H1 (cell line): ENCODE results near the gene SMYD3. TPM values are rescaled to one million over a fixed set of nuclear protein-coding genes. Genes with fewer than 3 reads are reported as not detected.
A peak's percentile ranks its signal among the peaks of the same experiment; 100 is the strongest.

Source experiments
- CTCF ChIA-PET: fragments of 300-600 bp; sonication (Branson Sonifier 250); formaldehyde crosslinking; loops from one replicate; lab custom pipeline; 2021; ENCODE audit not compliant: partially characterized antibody; lab: Charles Lee
- POLR2A ChIA-PET: fragments of 300-600 bp; sonication (Branson Sonifier 250); formaldehyde crosslinking; loops from one replicate; lab custom pipeline; 2021; ENCODE audit warnings: inconsistent platforms; ENCODE audit not compliant: partially characterized antibody; lab: Charles Lee
- DNase-seq, 2 experiments: peaks; one replicate each; pipeline versions ENCODE4 v3.0.0 to v3.0.0-alpha.2; 2010 to 2022; ENCODE audit warnings: low spot score in 2 of 2, low read depth in 1 of 2, mixed read lengths in 1 of 2
- FAIRE-seq: peaks from 2 replicates; lab custom pipeline; 2011; peaks lifted over from hg19 to GRCh38; lab: Jason Lieb, UNC
- H2AFZ ChIP-seq: 2 replicates; pipeline ENCODE4 v1.8.1; 2012; ENCODE audit warnings: low read length, inconsistent platforms
- H2AK5ac ChIP-seq: 2 replicates; pipeline ENCODE4 v1.6.1; 2013; ENCODE audit warnings: low read depth, low read length
- H2BK120ac ChIP-seq: replicated peaks from 2 replicates; pipeline ENCODE3; 2013; ENCODE audit warnings: low read depth, low read length, inconsistent platforms
- H2BK12ac ChIP-seq: 2 replicates; pipeline ENCODE4 v1.6.1; 2013; ENCODE audit warnings: low read depth, low read length
- H2BK15ac ChIP-seq: 2 replicates; pipeline ENCODE4 v1.6.1; 2013; ENCODE audit warnings: low read length
- H2BK20ac ChIP-seq: 2 replicates; pipeline ENCODE4 v1.6.1; 2013; ENCODE audit warnings: low read length
- H2BK5ac ChIP-seq: 2 replicates; pipeline ENCODE4 v1.6.1; 2013; ENCODE audit warnings: low read depth, low read length
- H3K14ac ChIP-seq: 2 replicates; pipeline ENCODE4 v1.6.1; 2013; ENCODE audit warnings: inconsistent platforms; ENCODE audit not compliant: insufficient read length
- H3K18ac ChIP-seq: 2 replicates; pipeline ENCODE4 v1.6.1; 2013; ENCODE audit warnings: low read length; ENCODE audit errors: extremely low read depth
- H3K23ac ChIP-seq: 2 replicates; pipeline ENCODE4 v1.6.1; 2013; ENCODE audit warnings: inconsistent platforms; ENCODE audit not compliant: insufficient read length
- H3K23me2 ChIP-seq: 2 replicates; pipeline ENCODE4 v1.6.1; 2013; ENCODE audit warnings: low read depth, low read length
- H3K27ac ChIP-seq: 2 replicates; pipeline ENCODE4 v1.6.1; 2011; ENCODE audit warnings: low read depth, low read length, inconsistent platforms
- H3K27me3 ChIP-seq, 4 experiments: replicated peaks in 1 of 4; 1 replicate in 1 of 4; 2 replicates in 3 of 4; pipeline versions ENCODE4 v1.6.1 to v1.8.1; 2011 to 2013; ENCODE audit warnings: low read length in 3 of 4, mild to moderate bottlenecking in 3 of 4, inconsistent platforms in 2 of 4, mixed read lengths in 2 of 4, moderate library complexity in 1 of 4; ENCODE audit not compliant: control insufficient read depth in 3 of 4, insufficient read depth in 3 of 4; ENCODE audit errors: extremely low read depth in 1 of 4
- H3K36me3 ChIP-seq, 4 experiments: 2 replicates each; pipeline versions ENCODE4 v1.6.1 to v1.8.1; 2011 to 2013; ENCODE audit warnings: mild to moderate bottlenecking in 4 of 4, low read length in 3 of 4, moderate library complexity in 2 of 4, control low read depth in 1 of 4, inconsistent platforms in 1 of 4; ENCODE audit not compliant: insufficient read depth in 4 of 4, control insufficient read depth in 2 of 4
- H3K4ac ChIP-seq: replicated peaks from 2 replicates; pipeline ENCODE3; 2013; ENCODE audit warnings: low read length, low read depth, mixed read lengths, inconsistent platforms; ENCODE audit not compliant: insufficient read length
- H3K4me1 ChIP-seq, 4 experiments: replicated peaks in 1 of 4; 1 replicate in 1 of 4; 2 replicates in 3 of 4; pipeline versions ENCODE4 v1.6.1 to v1.8.1; 2011 to 2013; ENCODE audit warnings: low read length in 3 of 4, inconsistent platforms in 2 of 4, mixed read lengths in 1 of 4; ENCODE audit not compliant: insufficient read depth in 4 of 4, control insufficient read depth in 3 of 4
- H3K4me2 ChIP-seq, 2 experiments: 2 replicates each; pipeline versions ENCODE4 v1.6.1 to v1.8.1; 2011 to 2013; ENCODE audit warnings: low read depth in 2 of 2, low read length in 2 of 2, control low read depth in 1 of 2, inconsistent platforms in 1 of 2, mild to moderate bottlenecking in 1 of 2; ENCODE audit not compliant: insufficient read depth in 1 of 2
- H3K4me3 ChIP-seq, 4 experiments: fragments of 200-600, 300-600 bp in 1 of 4; sonication (generic), shearing (Covaris generic), sonication (Bioruptor Twin) in 1 of 4; 2 replicates each; pipeline versions ENCODE4 v1.5.1 to v1.8.1; 2011 to 2016; ENCODE audit warnings: low read length in 4 of 4, low read depth in 3 of 4, control low read depth in 2 of 4, inconsistent platforms in 2 of 4, mild to moderate bottlenecking in 2 of 4, mixed read lengths in 1 of 4, moderate library complexity in 1 of 4; ENCODE audit not compliant: insufficient read depth in 2 of 4; ENCODE audit errors: extremely low read depth in 1 of 4
- H3K56ac ChIP-seq: replicated peaks from 2 replicates; pipeline ENCODE3; 2013; ENCODE audit warnings: low read depth, mild to moderate bottlenecking, mixed read lengths, low read length, inconsistent platforms; ENCODE audit not compliant: insufficient read length
- H3K79me1 ChIP-seq: 2 replicates; pipeline ENCODE4 v1.6.1; 2013; ENCODE audit warnings: low read depth, low read length, control low read depth
- H3K79me2 ChIP-seq, 2 experiments: 2 replicates each; pipeline versions ENCODE4 v1.6.1 to v1.8.1; 2012 to 2013; ENCODE audit warnings: low read length in 2 of 2, mild to moderate bottlenecking in 2 of 2, inconsistent platforms in 1 of 2; ENCODE audit not compliant: insufficient read depth in 2 of 2, control insufficient read depth in 1 of 2
- H3K9ac ChIP-seq, 4 experiments: replicated peaks in 1 of 4; 1 replicate in 1 of 4; 2 replicates in 3 of 4; pipeline versions ENCODE4 v1.6.1 to v1.8.1; 2011 to 2013; ENCODE audit warnings: low read depth in 3 of 4, low read length in 3 of 4, control low read depth in 2 of 4, mild to moderate bottlenecking in 2 of 4, moderate library complexity in 2 of 4, inconsistent platforms in 1 of 4; ENCODE audit errors: extremely low read depth in 1 of 4
- H3K9me3 ChIP-seq, 2 experiments: 2 replicates each; pipeline versions ENCODE4 v1.6.1 to v1.8.1; 2012 to 2013; ENCODE audit warnings: mild to moderate bottlenecking in 2 of 2, moderate library complexity in 2 of 2, control low read depth in 1 of 2, inconsistent platforms in 1 of 2, low read depth in 1 of 2, low read length in 1 of 2, mixed read lengths in 1 of 2; ENCODE audit not compliant: insufficient read depth in 2 of 2
- H4K20me1 ChIP-seq, 2 experiments: replicated peaks in 1 of 2; 2 replicates each; pipeline versions ENCODE3 to v1.8.1; 2011 to 2013; ENCODE audit warnings: inconsistent platforms in 2 of 2, low read length in 2 of 2, mild to moderate bottlenecking in 1 of 2; ENCODE audit not compliant: insufficient read depth in 2 of 2, control insufficient read depth in 1 of 2
- H4K5ac ChIP-seq: 2 replicates; pipeline ENCODE4 v1.6.1; 2013; ENCODE audit warnings: low read length, low read depth, mixed read lengths, inconsistent platforms; ENCODE audit not compliant: insufficient read length
- H4K8ac ChIP-seq: 2 replicates; pipeline ENCODE4 v1.8.0; 2013; ENCODE audit warnings: mild to moderate bottlenecking, moderate library complexity, low read length, inconsistent platforms; ENCODE audit not compliant: insufficient read depth; ENCODE audit errors: extremely low read depth
- H4K91ac ChIP-seq: replicated peaks from 2 replicates; pipeline ENCODE3; 2013; ENCODE audit warnings: low read length, mixed read lengths, inconsistent platforms; ENCODE audit not compliant: insufficient read length
- EZH2 ChIP-seq: fragments of 200-600 bp; sonication (generic); IDR thresholded peaks from 2 replicates; pipeline ENCODE4 v1.7.1; 2012; ENCODE audit warnings: low read depth, mild to moderate bottlenecking, moderate library complexity, low read length, inconsistent platforms; ENCODE audit not compliant: severe bottlenecking
- MAFK ChIP-seq: IDR thresholded peaks from 2 replicates; pipeline ENCODE4 v1.6.1; 2012; ENCODE audit warnings: low read depth, mild to moderate bottlenecking, improper control_type of control experiment, low read length
- TEAD4 ChIP-seq: IDR thresholded peaks from 2 replicates; pipeline ENCODE4 v1.6.1; 2012; ENCODE audit warnings: low read depth, low read length, inconsistent platforms, mixed read lengths
- WGBS, 2 experiments: shearing (Covaris generic) in 1 of 2; methylation state at CpG; one replicate each; pipeline versions ENCODE4 v1.1.6 to v1.1.7; 2013 to 2015; ENCODE audit warnings: low lambda C conversion rate in 2 of 2, mixed read lengths in 2 of 2, inconsistent platforms in 1 of 2, low coverage in 1 of 2, missing lambda C conversion rate in 1 of 2; ENCODE audit not compliant: insufficient replicate concordance in 2 of 2, insufficient coverage in 1 of 2, insufficient read length in 1 of 2; ENCODE audit errors: extremely low coverage in 1 of 2, missing lambda C conversion rate in 1 of 2; 5-methylcytosine and 5-hydroxymethylcytosine counted together
- polyA plus RNA-seq, 7 experiments: library from polyadenylated mRNA; depleted of rRNA in 3 of 7; stranded (reverse) in 5 of 7; unstranded in 2 of 7; fragments of >200 nt in 5 of 7; fragments of 200-250 nt in 2 of 7; gene quantifications; 1 replicate in 5 of 7; 2 replicates in 1 of 7; 4 replicates in 1 of 7; pipeline versions ENCODE4 v1.2.1 to v1.2.3, GENCODE V29; 2011 to 2013; ENCODE audit warnings: missing spikeins in 2 of 7, mixed read lengths in 2 of 7
- total RNA-seq: library from RNA; stranded (reverse); fragmentation: NEBNext Ultra II Directional; extraction: Animal tissue kit (Norgen Biotek cat#: 25700); gene quantifications from 2 replicates; pipeline ENCODE4 v1.2.1, GENCODE V29; 2021

The SMYD3 gene
- total and polyA plus RNA-seq, 2 of the 8 experiments (the other 6 are each of a cell fraction or from before 2014, with no cell fraction given) = 17.3 to 25.4 TPM

- H3K27me3 ChIP-seq = no peaks in the 10 kb centered on the region
- H2AK5ac ChIP-seq = no peak overlapping the region
- peaks cover 0 to 7% (median 3%) of the 10 kb centered on the region in 4 experiments; a peak in 4 of 7 replicates for H3K4me1 ChIP-seq
- no peak overlapping the region for H3K14ac ChIP-seq
- ChIA-PET CTCF (interaction anchor here (0.6 to 1.9 kb wide), 4 partner anchors 9 to 99 kb away, joined by 3 to 10 read pairs (median 6); no protein-coding TSS in a partner anchor), POLR2A (no interaction called here)
- no peak overlapping the region for H4K91ac ChIP-seq
- H3K4ac ChIP-seq = no peak overlapping the region
- TF ChIP-seq MAFK (no peak), EZH2 (no peak), TEAD4 (no peak)
- H3K36me3 ChIP-seq = no peaks in the 10 kb centered on the region
- no peak overlapping the region for H3K27ac ChIP-seq
- H3K4me2 ChIP-seq = no peak overlapping the region
- no peak overlapping the region for H2BK15ac ChIP-seq
- H3K4me3 ChIP-seq = no peak overlapping the region
- H3K79me1 ChIP-seq = no peaks in the 10 kb centered on the region
- no peaks in the 10 kb centered on the region for H3K9me3 ChIP-seq
- no peak overlapping the region for H2BK120ac ChIP-seq
- H4K5ac ChIP-seq = no peak overlapping the region
- no peaks in the 10 kb centered on the region for H3K79me2 ChIP-seq
- H4K20me1 ChIP-seq = no peaks in the 10 kb centered on the region
- peaks cover 2% of the 10 kb centered on the region; the same call in 1 of the 2 replicates for H3K23me2 ChIP-seq
- no peak overlapping the region for H3K23ac ChIP-seq
- no peak overlapping the region for H3K9ac ChIP-seq
- peak in 1 of 2 experiments; percentile 26 for DNase-seq
- WGBS, 2 experiments = 88% methylated on average over 7 of the region's 7 CpGs; no CpG with 5 or more reads in 1 of the 2 experiments
- H2BK12ac ChIP-seq = no peak overlapping the region
- no peak overlapping the region for H3K18ac ChIP-seq
- no peak overlapping the region for H2BK20ac ChIP-seq
- no peak overlapping the region for H4K8ac ChIP-seq
- H3K56ac ChIP-seq = no peak overlapping the region
- no peak for FAIRE-seq
- no peak overlapping the region for H2BK5ac ChIP-seq
- H2AFZ ChIP-seq = no peak overlapping the region
Measured at GRCh38 chr1:245810789-245811337, 696.2 kb downstream of the SMYD3 start.
